ENCODE results near the gene ELF2.

- TF ChIP-seq CTCF (conservative IDR thresholded peaks at IDR 0.05; ENCODE audit: low read length) (no peak), EZH2phosphoT487 (IDR thresholded peaks at IDR 0.05; ENCODE audit: borderline replicate concordance) (no peak)
Observed at GRCh38 chr4:139142087-139142486, 34.9 kb downstream of the ELF2 start.
